H9 (cell line): ENCODE data around the gene TJAP1. TPM values are rescaled to one million over a fixed set of nuclear protein-coding genes. Genes with fewer than 3 reads are reported as not detected.

Source experiments
- DNase-seq: peaks from one replicate; pipeline ENCODE4 v3.0.0-alpha.2; 2017
- H2AFZ ChIP-seq: one replicate; pipeline ENCODE4 v1.6.1; 2013; ENCODE audit warnings: mild to moderate bottlenecking, low read length, control low read depth, moderate library complexity
- H2AK5ac ChIP-seq: 2 replicates; pipeline ENCODE4 v1.6.1; 2013; ENCODE audit warnings: low read length, control low read depth, mixed read lengths; ENCODE audit not compliant: insufficient read length
- H2BK120ac ChIP-seq: one replicate; pipeline ENCODE4 v1.6.1; 2013; ENCODE audit warnings: low read depth, mild to moderate bottlenecking, low read length, control low read depth, inconsistent platforms; ENCODE audit not compliant: poor library complexity, severe bottlenecking
- H2BK12ac ChIP-seq: 2 replicates; pipeline ENCODE4 v1.6.1; 2013; ENCODE audit warnings: low read length, control low read depth, mixed read lengths, low read depth; ENCODE audit not compliant: insufficient read length
- H2BK15ac ChIP-seq: 2 replicates; pipeline ENCODE4 v1.6.1; 2013; ENCODE audit warnings: low read depth, low read length, control low read depth
- H2BK20ac ChIP-seq: one replicate; pipeline ENCODE4 v1.6.1; 2013; ENCODE audit warnings: low read depth, mild to moderate bottlenecking, low read length, control low read depth, inconsistent platforms; ENCODE audit not compliant: poor library complexity, severe bottlenecking
- H2BK5ac ChIP-seq: 2 replicates; pipeline ENCODE4 v1.6.1; 2013; ENCODE audit warnings: low read length, control low read depth, mixed read lengths; ENCODE audit not compliant: insufficient read length
- H3K14ac ChIP-seq: 2 replicates; pipeline ENCODE4 v1.6.1; 2013; ENCODE audit warnings: low read length, control low read depth; ENCODE audit not compliant: insufficient read depth
- H3K18ac ChIP-seq: 2 replicates; pipeline ENCODE4 v1.6.1; 2013; ENCODE audit warnings: low read depth, mild to moderate bottlenecking, mixed read lengths, low read length, control low read depth; ENCODE audit not compliant: insufficient read length
- H3K23ac ChIP-seq: 2 replicates; pipeline ENCODE4 v1.6.1; 2013; ENCODE audit warnings: low read length, control low read depth, mixed read lengths, low read depth; ENCODE audit not compliant: insufficient read length
- H3K23me2 ChIP-seq: 2 replicates; pipeline ENCODE4 v1.6.1; 2013; ENCODE audit warnings: low read depth, mild to moderate bottlenecking, mixed read lengths, low read length, control low read depth; ENCODE audit not compliant: insufficient read length, poor library complexity, severe bottlenecking
- H3K27ac ChIP-seq: 2 replicates; pipeline ENCODE4 v1.5.1; 2013; ENCODE audit warnings: low read length, control low read depth, mixed read lengths, low read depth; ENCODE audit not compliant: insufficient read length
- H3K27me3 ChIP-seq: 2 replicates; pipeline ENCODE4 v1.6.1; 2013; ENCODE audit warnings: low read length, control low read depth, inconsistent platforms; ENCODE audit not compliant: insufficient read depth
- H3K4ac ChIP-seq: 2 replicates; pipeline ENCODE4 v1.6.1; 2013; ENCODE audit warnings: low read depth, mild to moderate bottlenecking, control low read depth, inconsistent platforms, low read length, moderate library complexity
- H3K4me1 ChIP-seq: 2 replicates; pipeline ENCODE4 v1.6.1; 2013; ENCODE audit warnings: low read length, control low read depth, inconsistent platforms; ENCODE audit not compliant: insufficient read depth
- H3K4me2 ChIP-seq: 2 replicates; pipeline ENCODE4 v1.6.1; 2013; ENCODE audit warnings: low read length, control low read depth, mixed read lengths; ENCODE audit not compliant: insufficient read length, insufficient read depth
- H3K56ac ChIP-seq: 2 replicates; pipeline ENCODE4 v1.6.1; 2013; ENCODE audit warnings: low read depth, mild to moderate bottlenecking, mixed read lengths, low read length, control low read depth; ENCODE audit not compliant: insufficient read length
- H3K79me1 ChIP-seq: 2 replicates; pipeline ENCODE4 v1.6.1; 2013; ENCODE audit warnings: low read depth, mild to moderate bottlenecking, moderate library complexity, low read length, control low read depth, inconsistent platforms; ENCODE audit not compliant: insufficient read depth, poor library complexity, severe bottlenecking
- H3K79me2 ChIP-seq: 2 replicates; pipeline ENCODE4 v1.6.1; 2013; ENCODE audit warnings: low read length, control low read depth, inconsistent platforms; ENCODE audit not compliant: insufficient read depth
- H3K9ac ChIP-seq: 2 replicates; pipeline ENCODE4 v1.6.1; 2013; ENCODE audit warnings: low read length, control low read depth, mixed read lengths; ENCODE audit not compliant: insufficient read length; ENCODE audit errors: extremely low read depth
- H3K9me3 ChIP-seq: one replicate; pipeline ENCODE4 v1.6.1; 2013; ENCODE audit warnings: low read depth, low read length, inconsistent platforms; ENCODE audit not compliant: control insufficient read depth
- H3T11ph ChIP-seq: one replicate; pipeline ENCODE4 v1.6.1; 2013; ENCODE audit warnings: mild to moderate bottlenecking, low read length, control low read depth, inconsistent platforms
- H4K20me1 ChIP-seq: one replicate; pipeline ENCODE4 v1.6.1; 2013; ENCODE audit not compliant: control insufficient read depth, insufficient read length, insufficient read depth
- H4K5ac ChIP-seq: 2 replicates; pipeline ENCODE4 v1.6.1; 2013; ENCODE audit warnings: low read depth, mild to moderate bottlenecking, mixed read lengths, low read length, control low read depth; ENCODE audit not compliant: insufficient read length
- H4K8ac ChIP-seq: replicated peaks from 2 replicates; pipeline ENCODE4 v1.6.1; 2013; ENCODE audit warnings: low read length, control low read depth, mixed read lengths, low read depth; ENCODE audit not compliant: insufficient read length
- H4K91ac ChIP-seq: 2 replicates; pipeline ENCODE4 v1.6.1; 2013; ENCODE audit warnings: low read depth, mild to moderate bottlenecking, moderate library complexity, mixed read lengths, low read length, control low read depth; ENCODE audit not compliant: insufficient read length
- H3K27ac Mint-ChIP-seq, 3 experiments: 2 replicates in 2 of 3; 3 replicates in 1 of 3; pipeline ENCODE4 v1.8.0; 2020 to 2021; ENCODE audit warnings: mixed read lengths in 3 of 3, mild to moderate bottlenecking in 1 of 3, moderate library complexity in 1 of 3
- H3K27me3 Mint-ChIP-seq: 2 replicates; pipeline ENCODE4 v1.8.0; 2021; ENCODE audit warnings: low read depth, mild to moderate bottlenecking, moderate library complexity, mixed read lengths
- H3K36me3 Mint-ChIP-seq, 3 experiments: 2 replicates in 2 of 3; 3 replicates in 1 of 3; pipeline ENCODE4 v1.8.0; 2020 to 2021; ENCODE audit warnings: low read depth in 3 of 3, mixed read lengths in 3 of 3; ENCODE audit not compliant: insufficient read depth in 1 of 3
- H3K4me1 Mint-ChIP-seq, 2 experiments: 2 replicates each; pipeline ENCODE4 v1.8.0; 2020; ENCODE audit warnings: mixed read lengths in 2 of 2
- H3K4me3 Mint-ChIP-seq, 2 experiments: 2 replicates in 1 of 2; 3 replicates in 1 of 2; pipeline ENCODE4 v1.8.0; 2020 to 2021; ENCODE audit warnings: mild to moderate bottlenecking in 2 of 2, mixed read lengths in 2 of 2, moderate library complexity in 1 of 2
- H3K9me3 Mint-ChIP-seq, 2 experiments: 2 replicates in 1 of 2; 3 replicates in 1 of 2; pipeline ENCODE4 v1.8.0; 2020; ENCODE audit warnings: mild to moderate bottlenecking in 2 of 2, mixed read lengths in 2 of 2, moderate library complexity in 1 of 2
- WGBS: extraction: QIAGEN DNeasy Blood & Tissue Kit; methylation state at CpG from one replicate; pipeline ENCODE4 v1.1.7; 2013; ENCODE audit warnings: missing lambda C conversion rate, low lambda C conversion rate, mixed read lengths; ENCODE audit not compliant: insufficient read length; ENCODE audit errors: extremely low coverage; 5-methylcytosine and 5-hydroxymethylcytosine counted together
- total RNA-seq: library from RNA; stranded (reverse); gene quantifications from 2 replicates; pipeline ENCODE4 v1.2.1, GENCODE V29; 2021
- TF ChIP-seq, protein P1 (sequence below): fragments of 200-600 bp; sonication (generic); conservative IDR thresholded peaks from 3 replicates; pipeline ENCODE4 v1.8.0; 2021; ENCODE audit warnings: antibody characterized with exemption, mild to moderate bottlenecking

Gene TJAP1
- total RNA-seq, 1 experiment from 2014 or later = 45.1 TPM

DNA sequence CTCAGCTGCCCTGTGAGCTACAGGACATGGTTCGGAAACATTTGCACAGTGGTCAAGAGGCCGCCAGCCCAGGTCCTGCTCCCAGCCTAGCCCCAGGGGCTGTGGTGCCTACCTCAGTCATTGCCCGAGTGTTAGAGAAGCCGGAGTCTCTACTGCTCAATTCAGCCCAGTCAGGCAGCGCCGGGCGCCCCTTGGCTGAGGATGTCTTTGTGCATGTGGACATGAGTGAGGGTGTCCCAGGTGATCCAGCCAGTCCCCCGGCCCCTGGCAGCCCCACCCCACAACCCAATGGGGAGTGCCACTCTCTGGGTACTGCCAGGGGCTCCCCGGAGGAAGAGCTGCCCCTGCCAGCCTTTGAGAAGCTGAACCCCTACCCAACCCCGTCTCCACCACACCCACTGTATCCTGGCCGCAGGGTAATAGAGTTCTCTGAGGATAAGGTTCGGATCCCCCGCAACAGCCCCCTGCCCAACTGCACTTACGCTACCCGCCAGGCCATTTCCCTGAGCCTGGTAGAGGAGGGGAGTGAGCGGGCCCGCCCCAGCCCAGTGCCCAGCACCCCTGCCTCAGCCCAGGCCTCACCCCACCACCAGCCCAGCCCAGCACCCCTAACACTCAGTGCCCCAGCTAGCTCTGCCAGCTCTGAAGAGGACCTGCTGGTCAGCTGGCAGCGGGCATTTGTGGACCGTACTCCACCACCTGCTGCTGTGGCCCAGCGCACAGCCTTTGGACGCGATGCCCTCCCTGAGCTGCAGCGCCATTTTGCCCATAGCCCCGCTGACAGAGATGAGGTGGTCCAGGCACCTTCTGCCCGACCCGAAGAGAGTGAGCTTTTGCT lies 27.6 kb downstream of the TJAP1 start:
- Histone ChIP-seq H3K9me3 (no peaks in the 10 kb centered on the region), H3K79me1 (no peaks in the 10 kb centered on the region), H3K9ac (no peak overlapping the region), H3K4me1 (no peaks in the 10 kb centered on the region), H3K56ac (no peak overlapping the region), H2AK5ac (no peak overlapping the region), H3K27ac (no peak overlapping the region), H3K14ac (no peak overlapping the region), H3K27me3 (peaks cover 8% of the 10 kb centered on the region; the same call in 1 of the 2 replicates), H4K91ac (no peak overlapping the region), H2BK20ac (no peak overlapping the region), H3K18ac (no peak overlapping the region), H2BK120ac (no peak overlapping the region), H3K79me2 (no peaks in the 10 kb centered on the region), H3T11ph (no peak overlapping the region), H2BK15ac (no peak overlapping the region), H4K20me1 (no peaks in the 10 kb centered on the region), H3K4me2 (no peak overlapping the region), H3K23me2 (no peaks in the 10 kb centered on the region), H2BK5ac (no peak overlapping the region), H2AFZ (no peak overlapping the region), H4K8ac (no peak overlapping the region), H3K4ac (no peak overlapping the region), H4K5ac (no peak overlapping the region), H2BK12ac (no peak overlapping the region), H3K23ac (no peak overlapping the region)
- peak overlapping the region in 1 of 2 experiments; percentile 17; a peak in 1 of 5 replicates for H3K4me3 Mint-ChIP-seq
- H3K36me3 Mint-ChIP-seq = peaks cover 23 to 57% (median 44%) of the 10 kb centered on the region in 3 experiments
- no CpG with 5 or more reads among the region's 26 CpGs for WGBS
- DNase-seq = no peak
- H3K27ac Mint-ChIP-seq = no peak overlapping the region
- peaks cover 2 to 3% of the 10 kb centered on the region in 2 experiments; a peak in 3 of 5 replicates for H3K9me3 Mint-ChIP-seq
- H3K4me1 Mint-ChIP-seq = peaks cover 7 to 11% of the 10 kb centered on the region in 2 experiments
- H3K27me3 Mint-ChIP-seq = peaks cover 27% of the 10 kb centered on the region
- TF ChIP-seq, protein P1, sequence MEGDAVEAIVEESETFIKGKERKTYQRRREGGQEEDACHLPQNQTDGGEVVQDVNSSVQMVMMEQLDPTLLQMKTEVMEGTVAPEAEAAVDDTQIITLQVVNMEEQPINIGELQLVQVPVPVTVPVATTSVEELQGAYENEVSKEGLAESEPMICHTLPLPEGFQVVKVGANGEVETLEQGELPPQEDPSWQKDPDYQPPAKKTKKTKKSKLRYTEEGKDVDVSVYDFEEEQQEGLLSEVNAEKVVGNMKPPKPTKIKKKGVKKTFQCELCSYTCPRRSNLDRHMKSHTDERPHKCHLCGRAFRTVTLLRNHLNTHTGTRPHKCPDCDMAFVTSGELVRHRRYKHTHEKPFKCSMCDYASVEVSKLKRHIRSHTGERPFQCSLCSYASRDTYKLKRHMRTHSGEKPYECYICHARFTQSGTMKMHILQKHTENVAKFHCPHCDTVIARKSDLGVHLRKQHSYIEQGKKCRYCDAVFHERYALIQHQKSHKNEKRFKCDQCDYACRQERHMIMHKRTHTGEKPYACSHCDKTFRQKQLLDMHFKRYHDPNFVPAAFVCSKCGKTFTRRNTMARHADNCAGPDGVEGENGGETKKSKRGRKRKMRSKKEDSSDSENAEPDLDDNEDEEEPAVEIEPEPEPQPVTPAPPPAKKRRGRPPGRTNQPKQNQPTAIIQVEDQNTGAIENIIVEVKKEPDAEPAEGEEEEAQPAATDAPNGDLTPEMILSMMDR = no peak
